Daoy (cell line): ENCODE measurements around the gene TFB2M. TPM values are rescaled to one million over a fixed set of nuclear protein-coding genes. Genes with fewer than 3 reads are reported as not detected.

Source experiments
- DNase-seq: peaks from one replicate; pipeline ENCODE4 v3.0.0-alpha.2; 2015; ENCODE audit warnings: low read depth
- total RNA-seq: library from RNA; depleted of rRNA; stranded (reverse); fragments of >200 nt; shearing (Covaris generic); gene quantifications from 2 replicates; pipeline ENCODE4 v1.2.3, GENCODE V29; 2014

TFB2M gene
- total RNA-seq, 1 experiment from 2014 or later = 56.5 TPM

DNA sequence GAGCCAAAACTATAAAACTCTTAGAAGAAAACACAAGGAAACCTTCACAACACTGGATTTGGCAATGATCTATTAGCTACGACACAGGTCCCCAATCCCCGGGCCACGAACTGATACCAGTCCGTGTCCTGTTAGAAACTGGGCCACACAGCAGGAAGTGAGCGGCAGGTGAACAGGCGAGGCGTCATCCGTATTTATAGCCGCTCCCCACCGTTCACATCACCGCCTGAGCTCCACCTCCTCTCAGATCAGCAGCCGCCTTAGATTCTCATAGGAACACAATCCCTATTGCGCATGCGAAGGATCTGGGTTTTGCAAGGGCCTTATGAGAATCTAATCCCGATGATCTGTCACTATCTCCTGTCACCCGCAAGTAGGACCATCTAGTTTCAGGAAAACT is 11.9 kb downstream of the TFB2M start:
- DNase-seq = no peak

DNA sequence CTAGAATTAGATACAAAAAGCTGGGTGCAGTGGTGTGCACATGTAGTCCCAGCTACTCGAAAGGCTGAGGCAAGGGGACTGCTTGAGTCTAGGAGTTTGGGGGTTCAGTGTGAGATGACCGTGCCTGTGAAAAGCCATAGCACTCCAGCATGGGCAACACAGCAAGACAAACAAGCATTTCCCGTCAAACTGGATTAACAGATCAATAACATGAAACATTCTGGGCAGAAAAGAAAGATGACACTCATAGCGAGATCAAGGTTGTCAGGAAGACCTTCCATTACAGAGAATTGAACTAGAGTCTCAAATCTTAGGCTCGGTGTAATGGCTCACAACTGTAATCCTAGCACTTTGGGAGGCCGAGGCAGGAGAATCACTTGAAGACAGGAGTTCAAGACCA is 14.0 kb downstream of the TFB2M start:
- no peak for DNase-seq

DNA sequence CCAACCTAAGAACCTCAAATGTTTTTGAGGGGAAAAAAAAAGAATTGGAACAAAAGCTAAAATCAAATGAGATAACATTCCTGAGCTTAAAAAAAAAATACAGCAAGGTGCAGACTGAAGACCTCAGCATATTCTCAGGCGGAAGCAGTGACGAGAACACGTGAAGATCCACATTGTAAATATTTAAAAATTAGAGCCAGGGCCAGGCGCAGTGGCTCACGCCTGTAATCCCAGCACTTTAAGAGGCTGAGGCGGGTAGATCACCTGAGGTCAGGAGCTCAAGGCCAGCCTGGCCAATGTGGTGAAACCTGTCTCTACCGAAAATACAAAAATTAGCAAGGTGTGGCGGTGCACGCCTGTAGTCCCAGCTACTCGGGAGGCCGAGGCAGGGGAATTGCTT is 15.7 kb downstream of the TFB2M start:
- no peak for DNase-seq

DNA sequence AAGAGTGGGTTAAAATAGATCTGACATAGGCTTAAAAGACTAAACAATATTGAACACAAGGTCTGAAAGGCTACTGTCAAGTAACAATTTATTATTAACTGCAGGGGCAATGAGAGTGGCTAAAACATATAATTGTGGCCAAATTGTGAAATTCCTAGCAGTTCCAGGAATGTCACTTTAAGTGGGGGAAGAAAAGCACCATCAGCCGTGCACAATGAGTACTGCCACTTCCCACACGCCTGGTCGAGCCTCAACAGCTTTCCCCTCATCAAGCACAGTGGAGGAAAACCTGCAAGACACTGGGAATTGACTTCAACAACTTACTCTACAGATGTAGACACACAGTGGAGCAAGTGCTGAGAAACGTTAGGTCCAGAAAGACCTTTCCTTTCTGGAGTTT is 16.4 kb downstream of the TFB2M start:
- DNase-seq = no peak

DNA sequence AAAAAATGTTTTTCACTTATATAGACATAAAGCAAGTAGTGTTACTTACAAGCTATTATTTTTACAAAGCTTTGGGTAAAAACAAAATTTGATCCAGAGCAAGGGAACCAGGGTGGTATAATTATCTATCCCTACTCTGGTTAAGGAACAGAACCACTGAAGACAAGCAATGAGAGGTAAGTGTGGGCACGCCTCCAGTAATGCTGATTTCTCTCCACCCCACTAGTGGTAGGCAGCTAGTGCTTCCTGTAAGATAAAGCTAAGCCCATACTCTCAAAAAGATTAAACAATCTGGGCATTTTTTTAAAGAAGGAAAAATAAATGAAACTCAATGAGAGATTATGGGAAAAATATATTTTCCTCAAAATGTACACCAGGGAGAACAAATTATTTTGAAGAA is 22.1 kb downstream of the TFB2M start:
- DNase-seq = no peak

DNA sequence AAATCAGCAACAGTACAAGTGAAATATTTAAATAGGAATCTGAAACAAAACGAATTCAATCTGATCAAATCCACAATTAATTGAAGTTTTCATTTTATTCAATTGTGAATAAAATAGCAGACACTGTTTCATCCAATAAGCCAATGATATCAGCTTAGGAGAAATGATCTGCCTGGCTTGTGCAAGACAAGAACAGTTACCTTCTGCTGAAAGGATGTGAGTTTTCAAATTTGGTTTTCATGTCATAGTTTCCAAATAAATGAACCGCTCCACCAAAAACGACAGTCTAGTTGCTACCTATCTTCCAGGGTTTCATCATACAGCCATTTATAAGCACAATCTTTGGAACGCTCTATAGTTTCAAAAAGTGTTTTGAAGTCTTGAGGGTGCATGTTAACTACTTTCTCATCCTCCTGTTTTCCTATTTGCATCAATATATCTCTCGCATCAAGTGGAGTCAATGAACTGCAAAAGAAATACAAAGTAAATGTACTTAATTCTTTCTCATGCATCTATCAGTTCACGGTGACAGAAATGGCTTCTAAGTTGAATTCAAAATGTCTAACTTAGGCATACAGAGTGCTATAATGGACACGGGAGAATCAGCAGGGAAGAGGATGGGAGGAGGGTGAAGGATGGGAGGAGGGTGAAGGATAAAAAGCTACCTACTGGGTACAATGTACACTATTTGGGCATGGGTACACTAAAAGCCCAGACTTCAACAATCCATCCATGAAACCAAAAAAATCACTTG is 25.1 kb downstream of the TFB2M start:
- DNase-seq = no peak

DNA sequence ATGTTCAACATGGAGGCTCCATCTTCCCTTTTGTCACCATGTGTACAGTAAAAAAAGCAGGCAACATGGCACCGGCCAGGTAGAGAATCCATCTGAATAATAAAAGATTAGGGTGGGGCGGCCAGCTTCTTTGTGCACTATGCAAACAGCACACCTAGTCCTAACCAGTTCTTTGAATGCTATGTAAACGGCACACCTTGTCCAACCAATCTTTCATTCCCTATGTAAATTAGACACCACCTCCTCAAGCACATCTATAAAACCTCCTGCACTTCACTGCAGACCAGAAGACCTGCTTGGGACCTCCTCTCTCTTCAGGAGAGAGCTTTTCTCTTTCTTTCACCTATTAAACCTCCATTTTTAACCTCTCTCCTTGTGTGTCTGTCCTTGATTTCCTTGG is 28.2 kb downstream of the TFB2M start:
- DNase-seq = no peak

DNA sequence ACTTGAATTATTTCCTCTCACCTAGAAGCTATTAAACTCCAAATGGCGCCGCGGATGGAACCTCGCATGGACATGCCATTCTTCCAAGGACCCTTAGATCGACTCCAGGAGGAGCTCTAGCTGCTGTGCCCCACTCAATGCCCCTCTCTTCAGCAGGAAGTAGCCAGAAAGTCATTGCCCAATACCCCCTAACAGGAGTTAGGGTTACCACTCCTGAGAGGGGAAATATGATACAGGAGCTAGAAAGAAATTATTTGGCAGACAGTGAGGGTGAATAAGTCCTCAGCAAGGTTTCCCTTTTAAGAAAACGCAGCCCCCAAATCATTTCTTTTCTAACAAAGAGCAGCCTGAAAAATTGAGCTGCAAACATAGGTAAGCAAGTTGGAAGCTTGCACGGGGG is 28.6 kb downstream of the TFB2M start:
- DNase-seq = no peak

DNA sequence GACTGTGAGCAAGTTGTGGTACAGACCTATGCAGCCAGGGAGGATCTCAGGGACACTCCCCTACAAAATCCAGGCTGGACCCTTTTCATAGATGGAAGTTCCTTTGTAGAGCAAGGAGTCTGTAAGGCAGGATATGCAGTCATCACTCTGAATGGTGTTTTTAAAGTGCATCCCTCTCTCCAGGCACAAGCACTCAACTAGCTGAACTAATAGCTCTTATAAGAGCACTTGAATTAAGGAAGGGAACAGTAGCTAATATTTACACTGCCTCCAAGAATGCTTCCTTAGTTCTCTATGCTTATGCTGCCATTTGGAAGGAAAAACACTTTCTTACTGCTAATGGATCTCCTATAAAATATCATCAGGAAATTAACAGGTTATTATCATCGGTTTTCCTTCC is 31.9 kb downstream of the TFB2M start:
- DNase-seq = no peak

DNA sequence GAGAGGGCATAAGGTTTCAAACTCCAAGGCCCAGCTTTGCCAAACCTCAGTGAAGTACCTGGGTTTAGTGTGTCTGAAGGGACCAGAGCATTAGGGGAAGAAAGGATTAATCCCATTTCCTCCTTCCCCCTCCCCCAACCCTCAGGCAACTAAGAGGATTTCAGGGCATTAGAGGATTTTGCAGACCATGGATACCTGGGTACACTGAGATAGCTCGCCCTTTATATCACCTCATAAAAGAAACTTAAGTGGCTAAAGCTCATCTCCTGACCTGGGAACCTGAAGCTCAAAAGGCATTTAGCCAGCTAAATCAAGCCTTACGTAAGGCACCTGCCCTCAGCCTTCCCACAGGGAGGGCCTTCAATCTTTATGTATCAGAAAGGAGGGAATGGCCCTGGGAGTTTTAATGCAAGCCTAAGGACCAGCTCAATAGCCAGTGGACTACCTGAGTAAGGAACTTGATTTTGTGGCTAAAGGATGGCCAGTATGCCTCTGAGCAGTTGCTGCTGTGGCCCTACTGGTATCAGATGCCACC is 32.6 kb downstream of the TFB2M start:
- no peak for DNase-seq

DNA sequence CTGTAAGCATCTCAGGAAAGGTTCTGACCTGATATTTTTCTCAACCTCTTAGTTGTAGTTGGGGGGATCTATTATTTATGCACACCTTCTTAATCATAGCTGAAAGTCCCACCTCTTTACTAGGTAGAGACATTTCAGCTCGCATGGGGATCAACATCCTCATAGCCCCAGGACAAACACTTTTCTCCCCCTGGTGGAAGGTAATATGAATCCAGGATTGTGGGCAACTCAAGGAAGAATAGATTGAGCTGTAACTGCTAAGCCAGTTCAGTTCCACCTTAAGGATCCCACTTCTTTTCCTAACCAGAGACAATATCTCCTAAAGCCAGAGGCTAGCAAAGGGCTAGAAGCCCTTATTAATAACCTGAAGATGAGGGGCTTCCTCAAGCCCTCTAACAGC is 33.5 kb downstream of the TFB2M start:
- DNase-seq = no peak

DNA sequence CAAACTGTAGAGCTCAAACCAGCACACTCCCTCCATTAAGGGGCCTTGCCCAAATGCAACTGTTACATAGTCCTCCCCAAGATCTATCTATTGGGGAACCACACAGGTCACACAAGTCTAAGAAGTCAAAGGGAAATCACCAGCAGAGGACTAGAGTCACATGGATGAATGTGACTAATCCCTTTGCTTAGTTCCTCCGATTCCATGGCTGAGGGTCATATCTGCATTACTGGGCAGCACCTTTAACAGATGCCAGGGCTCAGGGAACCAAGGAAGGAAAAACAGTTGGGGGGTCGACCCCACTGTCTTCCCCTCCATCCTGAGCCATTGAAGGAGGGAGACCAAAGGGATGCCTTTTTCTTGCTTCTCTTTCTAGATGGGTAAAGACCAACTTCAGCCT is 35.6 kb downstream of the TFB2M start:
- no peak for DNase-seq

DNA sequence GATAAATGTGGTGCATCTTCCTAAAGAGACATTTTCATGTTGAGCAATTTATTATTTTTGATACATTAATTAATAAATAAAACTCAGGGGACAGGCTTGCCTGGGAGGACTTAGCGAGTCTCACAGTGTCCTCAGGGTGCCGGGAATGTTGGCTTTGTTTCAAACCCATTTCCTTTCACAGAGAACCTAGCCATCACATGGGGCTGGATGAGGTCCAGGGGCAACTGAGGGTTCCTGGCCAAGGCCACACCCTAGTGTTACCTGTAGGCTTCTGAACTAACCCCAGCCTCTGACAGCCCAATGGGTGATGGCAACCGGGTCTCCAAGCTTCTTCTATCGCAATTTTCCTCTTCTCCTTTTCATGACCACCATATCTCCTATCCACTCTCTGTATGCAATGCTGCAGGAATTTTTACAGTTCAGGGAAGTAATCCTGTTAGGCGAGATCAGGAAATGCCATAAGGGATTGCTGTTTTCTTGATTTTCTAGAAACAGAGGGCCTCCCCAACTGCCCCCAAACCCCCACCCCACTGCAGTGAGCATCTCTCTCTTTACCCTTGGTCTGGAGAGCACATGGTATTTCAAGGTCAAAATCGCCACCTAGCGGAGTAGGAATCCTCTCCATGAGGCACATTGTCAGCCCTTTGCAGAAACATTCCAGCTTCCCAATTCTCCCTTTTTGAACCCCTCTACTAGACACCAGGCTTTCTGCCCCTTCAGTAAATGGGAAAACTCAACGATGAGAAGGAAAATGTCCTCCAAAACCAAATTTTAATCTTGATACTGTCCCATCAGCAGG is 36.9 kb downstream of the TFB2M start:
- DNase-seq = no peak

DNA sequence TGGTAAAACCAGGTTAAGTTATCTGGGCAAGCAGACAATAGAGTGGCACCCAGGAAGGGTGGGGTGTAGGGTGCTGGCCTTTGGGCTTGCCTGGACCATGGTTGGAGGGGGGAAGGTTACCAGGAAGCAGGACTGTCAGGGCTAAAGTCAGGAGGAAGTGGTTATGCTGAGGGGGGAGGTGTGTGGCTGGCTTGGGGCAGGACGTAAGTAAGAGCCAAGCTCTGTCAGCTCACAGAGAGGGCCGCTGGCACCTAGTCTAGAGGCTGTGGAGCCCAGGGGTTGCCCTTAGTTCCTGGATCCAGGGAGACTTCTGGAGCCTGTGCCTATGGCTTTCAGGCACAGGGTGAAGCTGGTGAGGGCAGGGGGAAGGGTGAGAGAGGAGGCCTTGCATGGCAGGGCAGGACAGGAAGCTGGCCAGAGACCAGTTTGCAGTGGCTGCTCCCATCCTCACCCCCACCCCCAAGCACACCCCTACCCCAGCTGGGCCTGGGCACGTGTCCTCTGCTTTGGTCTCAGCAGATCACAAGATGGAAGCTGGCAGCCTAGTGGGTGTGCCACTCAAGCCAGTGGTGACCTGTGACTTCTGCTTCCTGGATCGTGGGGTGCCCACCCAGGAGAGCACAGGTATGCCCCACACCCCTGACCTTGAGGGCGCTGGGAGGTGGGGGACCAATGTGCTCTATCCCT is 38.5 kb downstream of the TFB2M start:
- DNase-seq = no peak

DNA sequence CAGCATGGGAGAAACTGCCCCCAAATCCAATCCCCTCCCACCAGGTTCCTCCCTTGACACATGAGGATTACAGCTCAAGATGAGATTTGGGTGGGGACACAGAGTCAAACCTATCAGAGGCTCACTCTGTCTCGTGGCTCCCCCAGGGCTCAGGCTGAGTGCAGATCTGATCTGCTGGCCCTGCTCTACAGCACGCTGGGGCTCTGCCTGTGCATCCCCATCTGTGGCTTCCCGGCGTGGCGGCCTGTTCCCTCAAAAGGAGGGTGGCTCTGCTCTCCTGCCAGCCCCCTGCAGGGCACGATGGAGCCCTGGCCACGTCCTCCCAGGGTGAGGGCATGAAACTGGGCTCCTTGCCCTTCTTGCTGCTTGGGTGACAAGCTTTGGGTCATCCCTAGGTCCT is 39.1 kb downstream of the TFB2M start:
- DNase-seq = no peak

DNA sequence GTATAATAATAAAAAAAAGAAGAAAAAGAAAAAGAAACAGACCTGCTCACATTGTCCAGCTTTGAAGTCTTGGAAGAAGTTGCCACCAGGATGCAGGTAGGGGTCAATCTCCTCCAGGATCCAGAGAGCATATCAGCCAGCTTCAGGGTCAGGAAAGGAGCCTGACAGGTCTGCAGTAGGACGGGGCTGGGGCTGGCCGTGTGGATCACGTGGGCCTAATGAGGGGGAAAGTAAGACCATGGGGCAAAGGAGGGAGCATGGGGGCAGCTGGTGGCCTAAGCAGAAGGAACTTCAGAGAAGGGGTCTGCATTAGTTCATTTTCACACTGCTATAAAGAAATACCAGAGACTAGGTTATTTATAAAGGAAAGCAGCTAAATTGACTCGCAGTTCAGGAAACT is 39.7 kb downstream of the TFB2M start:
- DNase-seq = no peak

DNA sequence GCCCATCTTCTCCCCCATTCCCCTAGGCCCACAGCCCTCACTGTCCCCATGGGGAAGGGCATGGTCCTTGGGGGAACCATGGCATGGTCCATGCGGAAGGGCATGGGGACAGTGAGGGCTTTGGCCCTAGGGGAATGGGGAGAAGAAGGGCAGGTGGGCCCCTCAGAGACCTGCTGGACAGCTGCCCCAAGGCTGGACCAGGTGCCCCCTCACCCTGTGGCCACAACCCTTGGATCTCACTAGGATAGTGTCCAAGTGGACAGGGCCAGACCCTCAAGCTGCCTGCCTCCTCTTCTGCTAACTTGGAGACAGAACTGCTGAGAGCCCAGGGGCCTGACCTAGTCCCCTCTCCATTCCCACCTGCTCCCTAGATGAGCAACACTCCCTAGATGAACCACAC is 46.5 kb downstream of the TFB2M start:
- no peak for DNase-seq

DNA sequence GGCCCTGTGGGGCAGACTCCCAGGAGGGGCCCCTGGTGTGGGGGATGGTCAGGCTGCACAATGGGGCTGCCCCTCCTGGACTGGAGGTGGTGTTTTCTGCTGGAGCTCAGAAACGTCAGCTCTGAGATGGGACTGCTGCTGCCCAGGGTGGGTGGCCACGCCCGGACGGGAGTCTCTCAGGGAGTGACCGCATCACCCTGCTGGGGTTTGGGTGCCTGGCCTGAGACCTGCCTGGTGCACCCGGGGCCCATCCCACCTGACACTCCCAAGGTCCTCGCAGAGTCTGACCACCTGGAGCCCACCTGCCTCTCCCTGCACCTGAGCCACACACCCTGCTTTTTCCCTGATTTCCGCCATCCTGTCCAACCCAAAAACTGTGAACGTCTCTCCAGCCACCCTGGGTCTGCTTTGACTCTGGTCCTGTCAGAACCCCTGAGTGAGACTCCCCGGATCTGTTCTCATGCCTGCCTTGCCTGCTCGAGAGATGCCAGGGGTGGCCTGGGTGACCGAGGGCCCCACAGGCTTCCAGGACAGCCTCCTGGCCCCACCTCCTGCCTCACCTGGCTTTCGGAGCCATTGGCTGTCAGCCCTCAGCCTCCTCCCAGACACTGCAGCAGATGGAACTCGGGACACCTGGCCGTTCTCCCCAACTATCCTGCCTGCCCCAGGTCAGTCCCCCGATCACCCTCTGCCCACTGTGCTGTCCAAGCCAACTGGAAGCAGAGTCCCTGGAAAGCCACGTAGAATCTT is 47.4 kb downstream of the TFB2M start:
- no peak for DNase-seq

DNA sequence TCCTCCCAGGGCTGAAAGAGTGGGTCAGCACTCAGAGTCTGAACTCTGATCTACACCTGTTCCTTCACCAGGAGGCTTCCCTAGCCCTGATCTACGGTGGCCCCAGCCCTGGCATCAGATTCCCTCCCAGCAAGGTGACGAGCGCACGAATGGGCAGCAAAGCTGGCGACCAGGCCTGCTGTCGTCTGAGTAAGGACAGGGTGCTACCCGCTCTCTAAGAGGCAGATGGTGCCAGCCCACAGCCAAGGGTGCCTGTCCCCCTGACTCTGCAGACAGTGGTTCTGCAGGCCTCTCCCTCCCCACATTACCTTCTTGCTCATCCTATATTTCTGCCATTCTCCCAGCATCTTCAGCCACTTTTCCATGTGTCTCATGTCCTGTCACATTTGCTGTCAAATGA is 48.7 kb downstream of the TFB2M start:
- DNase-seq = no peak

DNA sequence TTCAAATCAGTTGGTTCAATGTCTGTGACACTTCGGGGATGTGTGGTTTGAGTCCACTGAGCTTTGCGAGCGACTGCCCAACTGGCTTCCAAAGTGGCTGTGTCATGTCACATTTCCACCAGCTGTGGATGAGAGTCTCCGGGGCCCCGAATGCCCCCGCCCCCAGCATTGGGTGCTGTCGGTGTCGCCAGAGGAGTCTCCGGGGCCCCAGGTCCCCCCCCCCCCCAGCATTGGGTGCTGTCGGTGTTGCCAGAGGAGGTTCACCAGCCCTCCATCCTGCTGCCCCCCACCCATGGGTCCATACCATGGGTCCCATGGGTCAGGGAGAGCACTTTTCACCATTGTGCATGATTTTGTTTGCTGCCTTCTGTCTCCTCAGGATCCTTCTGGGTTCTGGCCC is 49.9 kb downstream of the TFB2M start:
- DNase-seq = no peak

DNA sequence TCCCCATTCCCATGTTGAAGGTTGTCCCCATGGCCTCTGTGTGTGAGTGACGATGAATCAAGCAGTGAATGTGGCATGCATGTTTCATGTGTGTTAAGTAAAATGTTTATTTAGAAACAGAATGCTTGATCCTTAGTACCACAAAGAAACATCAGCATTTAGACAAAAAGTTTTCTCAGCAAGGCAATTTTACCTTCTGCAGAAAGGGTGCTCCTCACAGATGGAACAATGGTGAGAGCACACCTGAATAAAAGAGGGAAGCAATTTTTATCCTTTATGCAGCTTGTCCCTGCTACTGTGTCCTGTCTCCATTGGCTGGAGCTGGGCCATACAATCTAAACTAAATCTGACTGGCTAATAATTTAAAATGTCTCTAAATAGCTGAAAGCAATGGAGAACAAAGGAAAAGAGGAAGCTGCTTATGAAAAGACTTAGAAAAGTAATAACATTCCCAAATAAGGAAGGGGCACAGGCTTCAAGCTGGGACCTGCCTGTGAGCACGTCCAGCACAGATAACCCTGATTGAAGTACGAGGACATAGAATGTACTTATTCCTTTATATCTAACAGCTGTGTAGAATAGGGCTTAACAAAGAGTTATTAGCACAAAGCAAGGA is 50.6 kb downstream of the TFB2M start:
- DNase-seq = no peak
